ENCODE data around the gene MAGEA1. TPM values are rescaled to one million over a fixed set of nuclear protein-coding genes. Genes with fewer than 3 reads are reported as not detected.
A peak's percentile ranks its signal among the peaks of the same experiment; 100 is the strongest.

The MAGEA1 gene
- total RNA-seq, 1 donor from 2014 or later = not detected

GRCh38 chrX:153225438-153226098, 46.5 kb downstream of the MAGEA1 start:
- Mint-ChIP-seq H3K27ac (peak overlapping the region; percentile 95), H3K27me3 (no peaks in the 10 kb centered on the region), H3K36me3 (no peaks in the 10 kb centered on the region), H3K4me1 (ENCODE audit: unreplicated experiment) (no peaks in the 10 kb centered on the region), H3K4me3 (peak overlapping the region; percentile 66), H3K9me3 (no peaks in the 10 kb centered on the region)
- DNase-seq (ENCODE audit: extremely low spot score, unreplicated experiment) = no peak
- TF ChIP-seq, protein P1, sequence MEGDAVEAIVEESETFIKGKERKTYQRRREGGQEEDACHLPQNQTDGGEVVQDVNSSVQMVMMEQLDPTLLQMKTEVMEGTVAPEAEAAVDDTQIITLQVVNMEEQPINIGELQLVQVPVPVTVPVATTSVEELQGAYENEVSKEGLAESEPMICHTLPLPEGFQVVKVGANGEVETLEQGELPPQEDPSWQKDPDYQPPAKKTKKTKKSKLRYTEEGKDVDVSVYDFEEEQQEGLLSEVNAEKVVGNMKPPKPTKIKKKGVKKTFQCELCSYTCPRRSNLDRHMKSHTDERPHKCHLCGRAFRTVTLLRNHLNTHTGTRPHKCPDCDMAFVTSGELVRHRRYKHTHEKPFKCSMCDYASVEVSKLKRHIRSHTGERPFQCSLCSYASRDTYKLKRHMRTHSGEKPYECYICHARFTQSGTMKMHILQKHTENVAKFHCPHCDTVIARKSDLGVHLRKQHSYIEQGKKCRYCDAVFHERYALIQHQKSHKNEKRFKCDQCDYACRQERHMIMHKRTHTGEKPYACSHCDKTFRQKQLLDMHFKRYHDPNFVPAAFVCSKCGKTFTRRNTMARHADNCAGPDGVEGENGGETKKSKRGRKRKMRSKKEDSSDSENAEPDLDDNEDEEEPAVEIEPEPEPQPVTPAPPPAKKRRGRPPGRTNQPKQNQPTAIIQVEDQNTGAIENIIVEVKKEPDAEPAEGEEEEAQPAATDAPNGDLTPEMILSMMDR (conservative IDR thresholded peaks at IDR 0.05) = no peak

DNA sequence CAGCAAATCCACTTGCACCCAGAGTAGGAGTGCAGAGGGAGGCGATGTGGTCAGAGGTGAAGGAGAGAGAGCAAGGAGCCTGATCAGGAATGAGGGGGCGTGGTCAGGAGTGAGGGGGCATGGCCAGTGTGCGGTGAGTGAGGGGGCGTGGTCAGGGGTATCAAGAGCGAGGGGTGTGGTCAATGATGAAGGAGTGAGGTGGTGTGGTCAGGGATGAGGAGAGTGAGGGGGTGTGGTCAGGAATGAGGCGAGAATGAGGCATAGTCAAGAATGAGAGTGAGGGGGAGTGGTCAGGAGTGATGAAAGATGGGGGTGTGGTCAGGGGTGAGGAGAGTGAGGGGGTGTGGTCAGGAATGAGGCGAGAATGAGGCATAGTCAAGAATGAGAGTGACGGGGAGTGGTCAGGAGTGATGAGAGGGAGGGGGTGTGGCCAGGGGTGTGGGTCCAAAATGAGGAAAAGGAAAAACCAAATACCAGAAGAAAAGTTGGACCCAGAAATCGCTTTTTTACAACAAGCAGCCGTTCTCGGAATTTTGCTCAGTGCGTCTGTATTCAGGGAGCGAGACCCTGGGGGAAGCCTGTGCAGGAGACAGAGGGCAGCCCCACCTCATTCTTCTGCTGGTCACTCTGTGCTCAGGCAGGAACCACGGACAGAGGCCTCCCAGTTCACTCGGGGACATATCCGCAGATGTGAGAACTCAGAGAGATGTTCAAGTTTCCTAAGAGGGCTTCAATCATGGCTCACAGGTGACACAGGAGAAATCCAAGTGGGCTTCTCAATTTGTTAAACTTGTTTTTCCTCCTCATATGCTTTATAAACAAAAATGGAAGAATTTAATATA, 47.5 kb downstream of the MAGEA1 start:
- Mint-ChIP-seq H3K9me3 (no peaks in the 10 kb centered on the region), H3K27ac (peak overlapping the region; percentile 95), H3K4me3 (peak overlapping the region; percentile 66), H3K36me3 (no peaks in the 10 kb centered on the region), H3K27me3 (no peaks in the 10 kb centered on the region), H3K4me1 (ENCODE audit: unreplicated experiment) (no peaks in the 10 kb centered on the region)
- DNase-seq (ENCODE audit: extremely low spot score, unreplicated experiment) = peak; percentile 67
- TF ChIP-seq, protein P1 (conservative IDR thresholded peaks at IDR 0.05) = no peak

Other genes starting within 250 kb of the MAGEA1 start
- gene PNMA5, start 185.2 kb upstream of the MAGEA1 start, total RNA-seq (ENCODE audit: low replicate concordance) = 0.22 TPM in 1 of 2 replicates, not detected in the other
- gene PNMA3, start 122.8 kb upstream of the MAGEA1 start, total RNA-seq (ENCODE audit: low replicate concordance) = 4.3 and 9.2 TPM in 2 replicates
- gene PNMA6A, start 106.8 kb upstream of the MAGEA1 start, total RNA-seq (ENCODE audit: low replicate concordance) = 3.0 and 5.4 TPM in 2 replicates
- not detected in 2 replicates for gene PNMA6F, start 142.5 kb downstream of the MAGEA1 start, total RNA-seq (ENCODE audit: low replicate concordance)
- 7.4 and 11.9 TPM in 2 replicates for gene ZNF275, start 154.9 kb downstream of the MAGEA1 start, total RNA-seq (ENCODE audit: low replicate concordance)
- gene PNMA6E, start 222.1 kb downstream of the MAGEA1 start, total RNA-seq (ENCODE audit: low replicate concordance) = not detected in 2 replicates
- gene ZFP92, start 232.2 kb downstream of the MAGEA1 start, total RNA-seq (ENCODE audit: low replicate concordance) = 0.26 and 0.41 TPM in 2 replicates

Data from type B pancreatic cell (in vitro differentiated cells).